ENCODE results near the gene PPM1F.

- TF ChIP-seq CTCF (IDR thresholded peaks at IDR 0.05) (no peak), EZH2 (IDR thresholded peaks at IDR 0.05; ENCODE audit: borderline replicate concordance, insufficient read depth, low read depth, low read length, poor library complexity, severe bottlenecking) (no peak)
Observed at GRCh38 chr22:21944871-21945270, 7.8 kb downstream of the PPM1F start.

All from B cell (primary cell).